G401 (cell line): ENCODE data around the gene TREML2. TPM values are rescaled to one million over a fixed set of nuclear protein-coding genes. Genes with fewer than 3 reads are reported as not detected.
"Not testable (repeated sequence)": the region's sequence is repeated elsewhere in the genome, so short reads cannot be mapped to it uniquely, and the experiment has no call there.

Source experiments
- DNase-seq: peaks from one replicate; pipeline ENCODE4 v3.0.0-alpha.2; 2015; ENCODE audit warnings: low spot score
- in situ Hi-C: cut with HindIII; loops from 2 replicates; pipeline ENCODE4 v1.10.0; 2016; ENCODE audit warnings: low sequenced_read_pairs, mixed read lengths
- total RNA-seq: library from RNA; depleted of rRNA; stranded (reverse); fragments of >200 nt; shearing (Covaris generic); gene quantifications from 2 replicates; pipeline ENCODE4 v1.2.3, GENCODE V29; 2014

TREML2 gene
- total RNA-seq, 1 experiment from 2014 or later, result not detected

- in situ Hi-C loops, result no loop called here
- no peak for DNase-seq
Measured at GRCh38 chr6:41209547-41210320, 8.8 kb upstream of the TREML2 start.

GRCh38 chr6:41208439-41209106, 7.6 kb upstream of the TREML2 start:
- in situ Hi-C loops, result no loop called here
- no peak for DNase-seq

GRCh38 chr6:41204156-41204555, 3.2 kb upstream of the TREML2 start:
- in situ Hi-C loops, result no loop called here
- no peak for DNase-seq

- no peak for DNase-seq
- in situ Hi-C loops, result no loop called here
Measured at GRCh38 chr6:41201764-41202173, 820 bp upstream of the TREML2 start.

GRCh38 chr6:41200296-41200900, 551 bp downstream of the TREML2 start:
- DNase-seq, result no peak
- in situ Hi-C loops, result no loop called here

- in situ Hi-C loops, result no loop called here
- DNase-seq, result no peak
Measured at GRCh38 chr6:41199552-41200246, 1.2 kb downstream of the TREML2 start.

- DNase-seq, result no peak
- in situ Hi-C loops, result no loop called here
Measured at GRCh38 chr6:41197234-41197633, 3.7 kb downstream of the TREML2 start.

- no peak for DNase-seq
- in situ Hi-C loops, result no loop called here
Measured at GRCh38 chr6:41194386-41194785, 6.6 kb downstream of the TREML2 start.

GRCh38 chr6:41193884-41194283, 7.1 kb downstream of the TREML2 start:
- in situ Hi-C loops, result no loop called here
- DNase-seq, result no peak

- no peak for DNase-seq
- in situ Hi-C loops, result no loop called here
Measured at GRCh38 chr6:41193171-41193734, 7.7 kb downstream of the TREML2 start.

GRCh38 chr6:41191569-41191968, 9.4 kb downstream of the TREML2 start:
- DNase-seq, result no peak
- in situ Hi-C loops, result no loop called here

- no peak for DNase-seq
- in situ Hi-C loops, result no loop called here
Measured at GRCh38 chr6:41190791-41191190, 10.2 kb downstream of the TREML2 start.

- in situ Hi-C loops, result no loop called here
Measured at GRCh38 chr6:41189967-41190366, 11.0 kb downstream of the TREML2 start.

GRCh38 chr6:41189046-41189445, 11.9 kb downstream of the TREML2 start:
- in situ Hi-C loops, DNase-seq: not testable (repeated sequence)

More at GRCh38 chr6:41189967-41190366, 11.0 kb downstream of the TREML2 start:
- DNase-seq, result no peak

GRCh38 chr6:41187924-41188886, 12.7 kb downstream of the TREML2 start:
- no peak for DNase-seq
- in situ Hi-C loops, result no loop called here

GRCh38 chr6:41186031-41186562, 14.9 kb downstream of the TREML2 start:
- no peak for DNase-seq
- in situ Hi-C loops, result no loop called here

GRCh38 chr6:41184761-41185160, 16.2 kb downstream of the TREML2 start:
- in situ Hi-C loops, result no loop called here
- DNase-seq, result no peak
